Measurements from ENCODE around the gene PCNX2. TPM values are rescaled to one million over a fixed set of nuclear protein-coding genes. Genes with fewer than 3 reads are reported as not detected.

Gene PCNX2
- total RNA-seq, 1 donor from 2014 or later, result 29.5 TPM

DNA sequence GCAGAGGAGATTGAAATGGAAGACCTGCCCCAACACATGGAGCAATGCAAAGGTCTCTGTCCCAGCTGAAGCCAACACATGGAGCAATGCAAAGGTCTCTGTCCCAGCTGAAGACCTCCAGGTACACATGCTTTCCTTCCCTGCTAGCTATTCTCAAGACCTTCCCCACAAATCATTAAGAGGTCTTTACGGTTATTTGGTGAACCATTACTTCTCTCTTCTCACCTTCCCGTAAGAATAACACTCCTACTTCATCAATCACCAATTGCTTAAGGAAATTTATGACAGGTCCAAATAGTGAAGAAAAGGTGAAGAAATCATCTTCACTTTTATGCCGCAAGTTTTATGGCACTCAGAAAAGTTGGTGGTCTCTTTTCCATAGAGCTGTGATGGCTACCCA lies 206.3 kb downstream of the PCNX2 start:
- Histone ChIP-seq H3K36me3 (ENCODE audit: control insufficient read depth, insufficient read depth, low read length) (no peaks in the 10 kb centered on the region), H3K4me3 (ENCODE audit: low read depth, low read length) (no peak overlapping the region), H3K27me3 (ENCODE audit: control insufficient read depth, insufficient read depth, low read length) (no peaks in the 10 kb centered on the region)
- no peak for DNase-seq (ENCODE audit: low read depth)
- no peak for TF ChIP-seq CTCF (IDR thresholded peaks at IDR 0.05; ENCODE audit: insufficient read depth, low read length, poor library complexity, severe bottlenecking)

DNA sequence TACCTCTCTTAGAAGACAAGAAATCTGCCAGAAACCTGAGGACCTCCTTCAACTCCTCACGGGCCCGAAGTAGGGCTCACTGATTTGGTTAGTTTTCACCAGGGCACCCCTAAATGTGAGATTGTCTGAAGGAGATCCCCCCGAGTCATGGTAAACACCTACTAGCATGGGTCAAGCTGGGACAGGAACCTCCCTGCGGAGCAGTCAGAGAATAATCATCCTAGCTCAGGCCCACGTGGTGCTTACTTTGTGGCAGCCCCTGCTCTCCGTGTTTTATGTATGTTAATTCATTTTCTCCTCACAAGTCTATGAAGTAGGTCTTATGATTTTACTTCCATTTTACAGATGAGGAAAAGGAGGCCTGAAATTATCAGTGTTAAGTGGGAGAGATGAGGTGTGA lies 206.9 kb downstream of the PCNX2 start:
- Histone ChIP-seq H3K36me3 (ENCODE audit: control insufficient read depth, insufficient read depth, low read length) (peaks cover 2% of the 10 kb centered on the region), H3K4me3 (ENCODE audit: low read depth, low read length) (no peak overlapping the region), H3K27me3 (ENCODE audit: control insufficient read depth, insufficient read depth, low read length) (no peaks in the 10 kb centered on the region)
- no peak for TF ChIP-seq CTCF (IDR thresholded peaks at IDR 0.05; ENCODE audit: insufficient read depth, low read length, poor library complexity, severe bottlenecking)
- no peak for DNase-seq (ENCODE audit: low read depth)

GRCh38 chr1:233086961-233087881 lies 208.3 kb downstream of the PCNX2 start:
- Histone ChIP-seq H3K27me3 (ENCODE audit: control insufficient read depth, insufficient read depth, low read length) (no peaks in the 10 kb centered on the region), H3K36me3 (ENCODE audit: control insufficient read depth, insufficient read depth, low read length) (peaks cover 2% of the 10 kb centered on the region), H3K4me3 (ENCODE audit: low read depth, low read length) (no peak overlapping the region)
- no peak for TF ChIP-seq CTCF (IDR thresholded peaks at IDR 0.05; ENCODE audit: insufficient read depth, low read length, poor library complexity, severe bottlenecking)
- no peak for DNase-seq (ENCODE audit: low read depth)

GRCh38 chr1:233085566-233085965 lies 210.0 kb downstream of the PCNX2 start:
- H3K27me3 ChIP-seq (ENCODE audit: control insufficient read depth, insufficient read depth, low read length), result no peaks in the 10 kb centered on the region
- no peak for DNase-seq (ENCODE audit: low read depth)
- peaks cover 2% of the 10 kb centered on the region for H3K36me3 ChIP-seq (ENCODE audit: control insufficient read depth, insufficient read depth, low read length)
- H3K4me3 ChIP-seq (ENCODE audit: low read depth, low read length), result no peak overlapping the region
- no peak for TF ChIP-seq CTCF (IDR thresholded peaks at IDR 0.05; ENCODE audit: insufficient read depth, low read length, poor library complexity, severe bottlenecking)

DNA sequence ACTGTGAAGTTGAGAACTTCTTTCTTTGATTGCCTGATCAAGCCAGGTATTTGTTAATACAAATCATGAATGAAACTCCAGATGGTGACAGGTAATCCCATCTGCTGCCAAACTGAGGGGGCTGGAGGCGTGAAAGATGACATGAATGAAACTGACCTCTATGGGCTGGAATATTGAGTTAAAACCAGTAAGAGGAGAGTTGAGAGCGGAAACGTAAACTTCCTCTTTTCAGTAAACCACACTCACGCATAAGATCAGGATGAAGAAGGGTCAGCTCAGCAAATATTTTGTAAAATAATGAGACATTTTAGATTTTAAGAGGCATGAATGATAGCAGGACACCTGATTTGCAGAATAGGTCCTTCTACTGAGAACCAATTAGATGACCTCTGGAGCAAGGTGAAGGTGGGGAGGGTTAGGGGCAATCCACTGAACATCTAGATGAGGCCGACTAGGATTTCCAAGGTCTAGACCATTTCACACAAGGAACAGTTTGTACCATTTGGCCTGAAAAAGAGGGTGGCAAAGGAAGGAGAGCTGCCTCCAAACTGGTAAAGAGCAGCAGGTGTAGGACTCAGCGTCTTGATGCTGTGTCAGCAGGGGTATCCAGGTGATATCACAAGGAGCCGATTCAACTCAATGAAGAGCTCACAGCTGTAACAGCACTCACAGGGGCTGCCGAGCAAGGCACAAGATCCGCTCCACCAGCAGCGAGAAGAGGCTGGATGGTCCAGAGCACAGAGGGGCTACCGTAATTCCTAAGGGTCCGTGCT lies 212.6 kb downstream of the PCNX2 start:
- no peak for TF ChIP-seq CTCF (IDR thresholded peaks at IDR 0.05; ENCODE audit: insufficient read depth, low read length, poor library complexity, severe bottlenecking)
- Histone ChIP-seq H3K27me3 (ENCODE audit: control insufficient read depth, insufficient read depth, low read length) (no peaks in the 10 kb centered on the region), H3K36me3 (ENCODE audit: control insufficient read depth, insufficient read depth, low read length) (peaks cover 2% of the 10 kb centered on the region), H3K4me3 (ENCODE audit: low read depth, low read length) (no peak overlapping the region)
- no peak for DNase-seq (ENCODE audit: low read depth)
